HUDEP-2 (cell line): ENCODE results near the gene IFNL4.
"Not testable (repeated sequence)": the region's sequence is repeated elsewhere in the genome, so short reads cannot be mapped to it uniquely, and the experiment has no call there.

ENCODE experiments used
- DNase-seq, 76 experiments: peaks; one replicate each; lab custom pipeline; 2025; ENCODE audit not compliant: unreplicated experiment in 76 of 76; lab: John Stamatoyannopoulos, UW

IFNL4 gene

DNA sequence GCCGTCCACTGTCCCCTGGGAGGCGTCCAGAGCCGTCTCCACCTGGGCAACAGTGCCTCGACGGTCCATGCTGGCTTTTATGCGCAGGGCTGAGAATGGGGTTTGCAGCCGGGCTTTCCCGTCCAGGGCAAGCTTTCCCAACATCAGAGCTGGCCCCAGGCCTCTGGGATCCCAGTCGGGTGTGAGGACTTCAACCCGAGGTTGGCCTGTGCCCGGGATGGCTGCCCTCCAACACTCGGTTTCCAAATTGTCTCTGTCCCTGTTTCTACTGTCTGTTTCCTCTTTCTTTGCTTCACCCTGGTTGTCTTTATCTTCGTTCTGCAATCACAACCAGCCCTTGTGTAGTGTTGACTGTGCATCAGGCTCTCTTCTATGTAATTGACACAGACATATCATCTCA, at the start of gene IFNL4:
TSS of gene IFNL4 (minus strand) at position 51 of the 400 bp plus-strand sequence.
- peak in 10 of 76 experiments; percentile 12 to 35 (median 17) for DNase-seq

DNA sequence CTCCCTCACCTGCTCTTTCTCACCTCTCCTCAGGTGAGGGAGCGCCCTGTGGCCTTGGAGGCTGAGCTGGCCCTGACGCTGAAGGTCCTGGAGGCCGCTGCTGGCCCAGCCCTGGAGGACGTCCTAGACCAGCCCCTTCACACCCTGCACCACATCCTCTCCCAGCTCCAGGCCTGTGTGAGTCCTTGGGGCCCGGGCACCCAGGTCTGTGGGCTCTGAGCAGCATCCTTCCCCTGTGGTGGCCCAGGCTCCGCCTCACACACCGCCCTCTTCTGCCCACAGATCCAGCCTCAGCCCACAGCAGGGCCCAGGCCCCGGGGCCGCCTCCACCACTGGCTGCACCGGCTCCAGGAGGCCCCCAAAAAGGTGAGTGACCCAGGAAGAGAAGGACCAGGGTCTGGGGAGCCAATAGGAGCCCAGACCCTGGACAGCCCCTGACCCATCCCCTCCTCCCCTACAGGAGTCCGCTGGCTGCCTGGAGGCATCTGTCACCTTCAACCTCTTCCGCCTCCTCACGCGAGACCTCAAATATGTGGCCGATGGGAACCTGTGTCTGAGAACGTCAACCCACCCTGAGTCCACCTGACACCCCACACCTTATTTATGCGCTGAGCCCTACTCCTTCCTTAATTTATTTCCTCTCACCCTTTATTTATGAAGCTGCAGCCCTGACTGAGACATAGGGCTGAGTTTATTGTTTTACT, 49.4 kb upstream of the IFNL4 start:
- DNase-seq, result no peak

DNA sequence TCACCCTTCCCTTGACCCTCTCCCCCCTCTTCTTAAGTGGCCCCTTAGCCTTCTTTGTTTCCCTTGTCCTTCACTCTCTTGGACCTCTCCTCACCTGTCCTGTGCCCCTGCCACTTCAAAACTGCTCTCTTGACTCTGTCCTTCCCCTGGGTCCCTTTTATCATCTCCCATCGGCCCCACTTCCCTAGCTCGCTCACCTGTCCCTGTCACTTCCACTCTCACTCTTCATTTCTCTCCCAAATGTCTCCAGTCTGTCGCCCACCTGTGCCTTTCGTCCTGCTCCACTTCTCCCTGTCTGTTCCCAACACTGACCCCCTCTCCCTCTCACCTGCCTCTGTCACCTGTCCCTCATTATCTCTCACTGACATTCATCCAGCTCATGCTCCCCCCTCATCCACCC, 48.2 kb upstream of the IFNL4 start:
- DNase-seq, result no peak

DNA sequence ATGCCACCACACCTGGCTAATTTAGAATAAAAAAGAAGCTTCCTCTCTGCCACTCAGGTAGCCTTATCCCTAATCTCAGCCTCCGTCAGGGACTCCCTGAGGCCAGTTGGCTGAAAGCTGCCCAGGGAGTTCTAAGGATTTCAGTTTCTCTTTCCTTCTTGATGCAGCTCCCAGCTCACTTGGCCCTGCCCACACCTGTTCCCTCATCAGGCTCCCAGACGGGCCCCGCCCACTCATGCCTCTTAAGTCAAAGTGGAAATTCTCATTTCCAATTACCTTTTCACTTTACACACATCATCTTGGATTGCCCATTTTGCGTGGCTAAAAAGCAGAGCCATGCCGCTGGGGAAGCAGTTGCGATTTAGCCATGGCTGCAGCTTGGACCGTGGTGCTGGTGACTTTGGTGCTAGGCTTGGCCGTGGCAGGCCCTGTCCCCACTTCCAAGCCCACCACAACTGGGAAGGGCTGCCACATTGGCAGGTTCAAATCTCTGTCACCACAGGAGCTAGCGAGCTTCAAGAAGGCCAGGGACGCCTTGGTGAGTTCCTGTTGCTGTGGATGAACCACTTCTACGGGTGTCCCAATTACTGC, 47.5 kb upstream of the IFNL4 start, which contains the start of gene IFNL1:
TSS of gene IFNL1 (plus strand) at position 353 of the 591 bp plus-strand sequence. CDS start at position 368, 15 bp downstream.
- no peak for DNase-seq

DNA sequence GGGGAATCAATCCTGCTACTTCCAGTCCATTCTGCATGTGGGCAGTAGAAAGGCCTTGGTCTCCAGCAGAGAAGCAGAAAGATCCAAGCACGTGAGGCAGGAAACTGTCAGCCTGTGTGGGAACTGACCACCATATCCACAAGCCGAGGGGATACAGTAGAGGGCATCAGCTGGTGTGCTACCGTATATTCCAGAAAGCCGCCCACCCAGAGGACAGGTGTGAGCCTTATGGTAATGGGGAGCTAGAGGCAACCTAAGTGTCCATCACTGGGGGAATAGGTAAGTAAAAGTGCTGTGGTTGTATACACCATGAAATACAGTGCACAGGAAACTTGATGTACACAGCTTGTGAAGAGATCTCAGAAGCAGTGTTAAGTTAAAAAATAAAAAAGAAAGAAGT, 44.7 kb upstream of the IFNL4 start:
- no peak for DNase-seq

DNA sequence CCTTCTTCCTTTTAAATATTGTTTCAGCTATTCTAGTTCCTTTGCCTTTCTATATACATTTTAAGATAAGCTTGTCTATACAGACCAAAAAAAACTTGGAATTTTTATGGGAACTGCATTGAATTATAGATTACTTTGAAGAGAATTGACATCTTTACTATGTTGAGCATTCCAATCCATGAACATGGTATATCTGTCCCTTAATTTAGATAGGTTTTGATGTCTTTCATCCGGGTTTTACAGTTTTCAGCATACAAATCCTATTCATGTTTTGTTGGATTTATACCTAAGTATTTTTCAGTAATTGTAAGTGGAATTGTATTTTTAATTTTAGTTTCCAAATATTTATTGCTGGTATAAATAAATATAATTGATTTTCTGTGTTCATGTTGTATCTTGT, 35.4 kb upstream of the IFNL4 start:
- DNase-seq, result no peak

DNA sequence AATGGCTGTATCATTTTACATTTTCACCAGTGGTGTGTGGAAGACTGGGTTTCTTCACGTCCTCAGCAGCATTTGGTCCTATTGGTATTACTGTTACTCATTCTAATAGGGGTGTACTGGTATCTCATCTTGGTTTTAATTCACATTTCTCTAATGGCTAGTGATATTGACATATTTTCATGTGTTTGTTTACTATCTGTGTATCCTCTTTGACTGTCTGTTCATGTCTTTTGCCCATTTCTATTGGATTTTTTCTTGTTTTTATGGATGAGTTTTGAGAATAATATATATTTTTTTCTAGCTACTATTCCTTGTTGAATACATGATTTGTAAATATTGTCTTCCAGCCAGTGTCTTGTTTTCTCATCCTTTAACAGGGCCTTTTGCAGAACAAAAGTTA, 33.4 kb upstream of the IFNL4 start:
- DNase-seq, result no peak

DNA sequence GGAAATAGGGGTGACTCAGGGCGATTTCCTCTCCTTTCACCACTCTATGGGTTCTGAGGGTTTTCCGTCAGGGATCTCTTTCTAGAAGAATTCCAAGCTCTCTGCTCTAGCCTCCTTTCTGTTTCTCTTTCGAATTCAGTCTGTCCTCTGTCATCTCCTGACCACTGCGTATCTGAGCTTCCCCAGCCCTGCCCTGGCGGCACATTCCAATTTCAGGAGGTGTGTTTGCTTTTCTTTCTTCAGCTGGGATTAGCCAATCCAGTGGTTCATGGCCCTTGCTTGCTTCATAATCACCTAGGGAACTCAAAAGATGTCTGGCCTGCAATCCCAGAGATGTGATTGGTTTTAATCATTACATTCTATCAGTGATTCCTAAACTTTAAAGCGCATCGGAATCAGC, 28.9 kb upstream of the IFNL4 start:
- no peak for DNase-seq

DNA sequence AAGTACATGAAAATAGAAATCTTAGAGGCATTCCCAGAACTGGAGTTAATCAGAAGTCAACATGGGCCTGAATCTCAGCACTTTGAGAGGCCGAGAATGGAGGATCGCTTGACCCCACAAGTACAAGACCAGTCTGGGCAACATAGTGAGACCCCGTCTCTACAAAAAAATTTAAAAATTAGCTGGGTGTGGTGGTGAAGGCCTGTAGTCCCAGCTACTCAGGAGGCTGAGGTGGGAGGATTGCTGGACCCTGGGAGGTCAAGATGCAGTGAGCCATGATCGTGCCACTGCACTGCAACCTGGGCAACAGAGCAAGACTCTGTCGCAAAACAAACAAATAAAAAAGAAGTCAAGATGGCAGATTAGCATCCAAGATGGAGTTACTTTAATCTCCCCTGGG, 28.1 kb upstream of the IFNL4 start:
- DNase-seq, result no peak

DNA sequence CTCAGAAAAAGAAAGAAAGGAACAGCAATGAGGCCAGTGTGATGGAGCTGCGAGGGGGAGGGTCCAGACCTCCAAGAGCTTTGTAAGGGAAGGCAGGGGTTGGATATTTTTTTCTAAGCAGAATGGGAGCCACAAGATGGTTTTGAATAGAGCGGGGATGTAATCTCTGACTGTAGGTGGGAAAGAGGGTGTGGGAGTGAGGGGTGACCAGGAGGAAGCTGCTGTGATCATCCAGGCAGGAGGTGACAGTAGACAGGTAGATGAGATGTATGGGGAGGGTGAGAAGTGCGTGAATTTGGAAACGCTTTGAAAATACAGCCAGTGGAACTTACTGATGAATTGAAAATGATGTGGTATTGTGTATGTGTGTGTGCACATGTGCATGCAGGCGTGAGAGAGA, 26.9 kb upstream of the IFNL4 start:
- no peak for DNase-seq

DNA sequence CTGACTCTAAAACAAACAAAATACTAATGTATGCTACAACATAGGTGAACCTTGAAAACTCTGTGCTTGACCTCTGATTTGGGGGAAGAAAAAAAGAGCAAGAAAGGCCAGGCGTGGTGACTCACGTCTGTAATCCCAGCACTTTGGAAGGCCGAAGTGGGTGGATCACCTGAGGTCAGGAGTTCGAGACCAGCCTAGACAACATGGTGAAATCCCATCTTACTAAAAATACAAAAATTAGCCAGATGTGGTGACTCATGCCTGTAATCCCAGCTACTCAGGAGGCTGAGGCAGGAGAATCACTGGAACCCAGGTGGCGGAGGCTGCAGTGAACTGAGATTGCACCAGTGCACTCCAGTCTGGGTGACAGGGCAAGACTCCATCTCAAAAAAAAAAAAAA, 25.2 kb upstream of the IFNL4 start:
- not testable (repeated sequence) for DNase-seq

DNA sequence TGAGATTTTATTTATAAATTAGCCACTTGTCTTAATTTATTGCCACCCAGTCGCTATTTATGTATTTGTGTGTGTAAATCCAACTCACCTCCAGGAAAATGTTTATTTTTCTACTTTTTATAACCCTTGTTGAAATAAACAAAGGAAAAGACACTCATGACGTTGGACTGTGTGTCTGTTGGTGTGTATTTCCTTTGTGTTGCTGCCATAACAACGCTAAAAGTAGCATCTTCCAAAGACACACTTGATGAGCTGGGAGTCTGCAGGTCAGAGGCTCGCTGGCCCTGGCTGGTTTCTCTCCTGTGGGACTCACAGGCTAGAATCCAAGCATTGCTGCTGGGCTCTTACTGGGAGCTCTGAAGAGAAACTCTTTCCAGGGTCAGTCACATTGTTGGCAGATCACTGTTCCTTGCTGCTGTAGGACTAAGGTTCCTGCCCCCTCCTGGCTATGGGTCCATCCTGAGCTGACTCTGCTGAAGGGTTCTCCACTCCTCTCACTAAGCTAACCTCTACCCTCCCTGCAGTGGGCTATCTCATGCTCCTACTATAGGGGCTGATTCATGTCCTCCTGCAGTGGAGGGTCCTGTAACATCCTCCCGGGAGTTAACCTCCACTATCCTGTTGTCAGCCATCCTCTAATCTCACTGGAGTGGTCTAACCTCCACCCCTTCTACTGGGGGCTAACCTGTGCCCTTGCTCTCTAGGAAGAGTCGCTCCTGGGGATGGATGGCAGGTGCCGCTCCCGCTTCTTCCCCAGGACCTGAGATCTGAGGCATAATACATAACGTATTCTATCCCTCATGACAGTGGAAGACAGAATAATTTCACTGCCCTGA, 21.6 kb upstream of the IFNL4 start:
- DNase-seq, result no peak

DNA sequence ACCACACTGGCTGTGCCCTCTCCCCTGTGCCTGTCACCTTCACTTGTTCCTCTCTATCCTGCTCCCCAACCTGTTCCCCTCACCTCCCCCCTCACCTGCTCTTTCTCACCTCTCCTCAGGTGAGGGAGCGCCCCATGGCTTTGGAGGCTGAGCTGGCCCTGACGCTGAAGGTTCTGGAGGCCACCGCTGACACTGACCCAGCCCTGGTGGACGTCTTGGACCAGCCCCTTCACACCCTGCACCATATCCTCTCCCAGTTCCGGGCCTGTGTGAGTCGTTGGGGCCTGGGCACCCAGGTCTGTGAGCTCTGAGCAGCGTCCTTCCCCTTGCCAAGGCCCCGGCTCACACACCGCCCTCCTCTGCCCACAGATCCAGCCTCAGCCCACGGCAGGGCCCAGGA, 20.7 kb upstream of the IFNL4 start:
- not testable (repeated sequence) for DNase-seq

DNA sequence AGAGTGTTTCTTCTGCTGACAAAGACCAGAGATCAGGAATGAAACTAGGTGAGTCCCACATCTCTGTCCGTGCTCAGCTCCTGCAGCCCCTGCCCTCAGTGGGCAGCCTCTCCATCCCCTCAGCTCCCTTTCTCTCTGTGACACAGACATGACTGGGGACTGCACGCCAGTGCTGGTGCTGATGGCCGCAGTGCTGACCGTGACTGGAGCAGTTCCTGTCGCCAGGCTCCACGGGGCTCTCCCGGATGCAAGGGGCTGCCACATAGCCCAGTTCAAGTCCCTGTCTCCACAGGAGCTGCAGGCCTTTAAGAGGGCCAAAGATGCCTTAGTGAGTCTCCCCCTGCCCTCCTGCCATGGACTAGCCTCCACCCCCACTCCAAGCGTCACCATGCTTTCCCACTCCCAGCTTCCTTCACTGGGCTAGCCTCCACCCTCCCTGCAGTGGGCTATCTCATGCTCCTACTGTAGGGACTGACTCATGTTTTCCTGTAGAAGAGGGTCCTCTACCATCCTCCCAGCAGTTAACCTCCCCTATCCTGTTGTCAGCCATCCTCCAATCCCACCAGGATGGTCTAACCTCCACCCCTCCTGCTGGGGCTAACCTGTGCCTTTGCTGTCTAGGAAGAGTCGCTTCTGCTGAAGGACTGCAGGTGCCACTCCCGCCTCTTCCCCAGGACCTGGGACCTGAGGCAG, 20.0 kb upstream of the IFNL4 start:
- DNase-seq, result not testable (repeated sequence)

DNA sequence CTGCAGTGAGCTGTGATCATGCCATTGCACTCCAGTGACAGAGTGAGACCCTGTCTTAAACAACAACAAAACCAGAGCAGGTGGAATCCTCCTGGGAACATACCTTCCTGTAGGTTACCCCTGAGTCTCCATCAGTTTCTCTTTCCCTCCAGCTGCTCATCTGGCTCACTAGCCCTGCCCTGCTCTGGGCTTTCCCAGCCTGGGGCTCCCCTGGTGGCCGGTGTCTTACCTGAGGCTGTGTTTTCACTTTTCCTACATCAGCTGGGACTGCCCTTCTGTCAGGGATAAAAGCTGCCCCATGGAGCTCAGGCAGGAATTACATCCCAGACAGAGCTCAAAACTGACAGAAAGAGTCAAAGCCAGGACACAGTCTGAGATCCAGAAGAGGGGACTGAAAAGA, 19.4 kb upstream of the IFNL4 start, which contains the start of gene IFNL2:
TSS of gene IFNL2 (plus strand) at position 312 of the 400 bp plus-strand sequence. CDS start 173 bp downstream, outside the sequence.
- not testable (repeated sequence) for DNase-seq

DNA sequence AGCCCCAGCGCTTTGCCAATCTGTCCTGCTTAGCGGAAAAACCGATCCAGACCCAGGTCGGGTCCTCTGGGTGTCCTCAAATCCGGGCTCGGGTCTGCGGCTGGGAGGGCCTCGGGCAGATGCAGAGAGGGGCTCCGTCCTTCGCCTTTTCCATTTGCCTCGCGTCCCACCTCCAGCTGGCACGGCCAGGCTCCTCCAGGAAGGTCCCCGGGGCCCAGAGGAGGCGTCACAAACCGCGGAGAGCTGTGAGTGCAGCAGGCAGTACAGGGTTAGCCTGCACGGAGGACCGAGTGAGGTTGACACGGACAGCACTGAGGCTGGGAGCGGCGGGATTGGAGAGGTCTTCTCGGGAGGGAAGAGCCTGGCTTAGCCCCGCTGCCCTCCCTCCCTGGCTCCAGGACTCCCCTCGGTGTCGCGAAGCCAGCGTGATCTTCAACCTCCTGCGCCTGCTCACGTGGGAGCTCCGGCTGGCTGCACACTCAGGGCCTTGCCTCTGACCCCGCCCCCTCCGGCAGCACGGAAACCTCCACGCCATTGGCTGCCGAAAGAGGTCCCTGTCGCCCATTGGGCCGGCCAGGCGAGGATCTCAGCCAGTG, 16.8 kb upstream of the IFNL4 start:
- no peak for DNase-seq

DNA sequence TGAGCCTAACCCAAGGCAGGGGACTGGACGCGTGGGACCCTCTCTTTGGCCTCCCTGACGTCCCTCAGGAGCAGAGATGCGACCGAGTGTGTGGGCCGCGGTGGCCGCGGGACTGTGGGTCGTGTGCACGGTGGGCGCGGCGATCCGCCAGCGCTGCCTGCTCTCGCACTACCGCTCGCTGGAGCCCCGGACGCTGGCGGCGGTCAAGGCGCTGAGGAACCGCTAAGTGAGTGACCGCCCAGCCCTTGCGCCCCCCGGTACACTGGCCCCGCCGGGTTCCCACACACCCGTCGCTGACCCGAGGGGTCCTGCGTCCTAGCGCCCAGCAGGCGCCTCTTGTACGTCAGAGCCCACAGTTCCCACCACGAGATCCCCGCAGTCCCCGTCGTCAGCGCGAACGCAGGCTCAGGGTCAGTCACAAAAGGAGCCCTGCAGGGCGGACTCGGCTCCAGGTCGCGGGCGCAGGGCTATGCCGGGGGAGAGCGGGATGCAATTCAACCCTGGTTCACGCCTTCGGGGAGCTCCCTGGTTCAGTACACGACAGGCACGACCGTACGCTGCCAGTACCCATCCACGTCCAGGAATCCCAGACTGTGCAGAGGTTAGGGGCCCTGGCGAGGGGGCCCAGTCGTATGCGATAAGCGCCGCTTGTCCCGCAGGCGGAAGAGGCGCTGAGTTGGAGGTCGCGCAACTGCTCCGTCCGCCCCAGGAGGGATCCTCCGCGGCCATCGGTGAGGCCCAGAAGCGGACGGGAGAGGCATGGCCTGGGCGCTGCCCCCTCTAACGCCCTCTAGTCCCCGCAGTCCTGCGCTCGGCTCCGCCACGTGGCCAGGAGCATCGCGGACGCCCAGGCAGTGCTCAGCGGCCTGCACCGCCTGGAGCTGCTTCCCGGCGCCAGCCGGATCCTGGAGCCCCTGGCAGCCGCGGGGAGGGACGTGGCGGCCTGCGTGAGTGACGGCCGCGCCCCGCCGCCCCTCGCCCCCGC, 15.9 kb upstream of the IFNL4 start:
- DNase-seq, result peak in 1 of 76 experiments; percentile 3

DNA sequence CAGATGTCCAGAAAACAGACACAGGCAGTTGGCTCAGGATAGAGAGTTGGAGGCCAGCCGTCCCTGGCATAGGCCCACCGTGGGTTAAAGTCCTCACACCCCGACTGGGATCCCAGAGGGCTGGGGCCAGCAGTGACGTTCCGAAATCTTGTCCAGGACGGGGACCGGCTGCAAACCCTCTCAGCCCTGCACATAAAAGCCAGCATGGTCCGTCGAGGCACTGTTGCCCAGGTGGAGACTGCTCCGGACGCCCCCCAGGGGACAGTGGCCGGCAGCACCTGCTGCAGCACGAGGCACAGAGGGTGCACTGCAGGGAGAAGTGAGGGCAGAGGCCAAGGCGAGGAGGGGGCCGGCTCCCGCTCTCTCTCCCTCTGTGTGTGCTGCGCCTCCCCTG, 15.3 kb upstream of the IFNL4 start:
- no peak for DNase-seq

DNA sequence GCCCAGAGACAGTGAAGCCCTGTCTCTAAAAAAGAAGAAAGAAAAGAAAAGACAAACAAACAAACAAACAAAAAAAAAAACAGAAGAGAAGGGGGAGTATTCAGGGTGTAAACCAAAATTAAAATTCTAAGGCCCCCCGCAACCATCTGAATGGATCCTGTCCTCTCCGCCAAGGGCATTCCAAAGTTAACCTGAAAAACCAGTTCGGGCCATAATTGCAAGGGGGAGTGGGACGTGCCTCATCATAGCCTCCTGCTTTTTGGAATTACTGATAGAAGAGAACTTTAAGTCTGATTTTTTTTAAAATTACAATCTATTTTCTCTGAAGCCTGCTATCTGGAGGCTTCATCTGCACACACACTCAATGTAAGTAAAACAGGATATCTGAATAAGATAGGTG, 13.8 kb upstream of the IFNL4 start:
- no peak for DNase-seq
